Activated T-cell treated with anti-CD3 and anti-CD28 coated beads, Interleukin-2, amount 50 U/mL, for 72 hours (primary cell): ENCODE measurements around the gene GTF2I. TPM values are rescaled to one million over a fixed set of nuclear protein-coding genes. Genes with fewer than 3 reads are reported as not detected.
"Not testable (repeated sequence)": the region's sequence is repeated elsewhere in the genome, so short reads cannot be mapped to it uniquely, and the experiment has no call there.

Source experiments
- ATAC-seq, 2 donors: fragments of 150-1000 bp; cut with Tn5 transposase; replicated peaks in 1 of 2; 2 replicates each; pipeline ENCODE4 v1.10.0; 2021; ENCODE audit warnings: moderate library complexity in 2 of 2, mild to moderate bottlenecking in 1 of 2
- DNase-seq, 2 donors: peaks; one replicate each; pipeline ENCODE4 v3.0.0; 2021 to 2022; ENCODE audit warnings: mixed read lengths in 1 of 2
- H3K27ac Mint-ChIP-seq: one replicate; pipeline ENCODE4 v1.8.0; 2022; ENCODE audit warnings: mild to moderate bottlenecking, moderate library complexity, mixed read lengths
- H3K27me3 Mint-ChIP-seq: one replicate; pipeline ENCODE4 v1.8.0; 2022; ENCODE audit warnings: low read depth, mixed read lengths
- H3K36me3 Mint-ChIP-seq, 2 donors: one replicate each; pipeline ENCODE4 v1.8.0; 2022; ENCODE audit warnings: mixed read lengths in 2 of 2, mild to moderate bottlenecking in 1 of 2; ENCODE audit not compliant: insufficient read depth in 2 of 2
- H3K4me1 Mint-ChIP-seq: one replicate; pipeline ENCODE4 v1.8.0; 2022; ENCODE audit warnings: low read depth, mixed read lengths
- H3K4me3 Mint-ChIP-seq, 2 donors: one replicate each; pipeline ENCODE4 v1.8.0; 2022; ENCODE audit warnings: mild to moderate bottlenecking in 2 of 2, mixed read lengths in 2 of 2, moderate library complexity in 2 of 2
- H3K9me3 Mint-ChIP-seq, 2 donors: one replicate each; pipeline ENCODE4 v1.8.0; 2022; ENCODE audit warnings: mixed read lengths in 2 of 2
- total RNA-seq, 2 donors: library from RNA; stranded (reverse); gene quantifications; one replicate each; pipeline ENCODE4 v1.2.3, GENCODE V29; 2022

Gene GTF2I
- total RNA-seq, 2 donors from 2014 or later = 118 to 121 TPM

DNA sequence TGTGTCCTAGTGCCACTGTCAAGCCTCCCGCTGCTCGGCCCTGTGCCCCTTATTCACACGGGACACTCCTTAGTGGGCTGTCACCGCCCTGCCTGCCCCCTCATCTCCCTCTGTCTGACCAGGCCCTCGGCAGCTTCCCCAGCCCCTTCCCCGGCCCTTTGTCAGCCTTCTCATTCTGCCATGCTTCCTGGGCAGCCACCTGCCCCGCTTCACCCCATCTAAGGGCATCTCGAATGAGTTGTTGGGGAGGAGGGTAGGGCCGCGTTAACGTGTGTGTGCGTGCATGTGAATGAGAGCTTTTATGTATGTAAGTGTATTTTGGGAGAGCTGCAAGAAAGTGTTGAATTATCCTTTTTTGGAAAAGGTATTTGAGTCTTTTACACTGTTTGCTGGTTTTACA is 49.7 kb downstream of the GTF2I start:
- no peaks in the 10 kb centered on the region for H3K9me3 Mint-ChIP-seq
- DNase-seq (no peak), ATAC-seq (no peak)
- H3K4me1 Mint-ChIP-seq = no peaks in the 10 kb centered on the region
- H3K27ac Mint-ChIP-seq = no peak overlapping the region
- peaks cover 5 to 46% of the 10 kb centered on the region in 2 donors for H3K36me3 Mint-ChIP-seq
- H3K4me3 Mint-ChIP-seq = no peak overlapping the region
- no peaks in the 10 kb centered on the region for H3K27me3 Mint-ChIP-seq

DNA sequence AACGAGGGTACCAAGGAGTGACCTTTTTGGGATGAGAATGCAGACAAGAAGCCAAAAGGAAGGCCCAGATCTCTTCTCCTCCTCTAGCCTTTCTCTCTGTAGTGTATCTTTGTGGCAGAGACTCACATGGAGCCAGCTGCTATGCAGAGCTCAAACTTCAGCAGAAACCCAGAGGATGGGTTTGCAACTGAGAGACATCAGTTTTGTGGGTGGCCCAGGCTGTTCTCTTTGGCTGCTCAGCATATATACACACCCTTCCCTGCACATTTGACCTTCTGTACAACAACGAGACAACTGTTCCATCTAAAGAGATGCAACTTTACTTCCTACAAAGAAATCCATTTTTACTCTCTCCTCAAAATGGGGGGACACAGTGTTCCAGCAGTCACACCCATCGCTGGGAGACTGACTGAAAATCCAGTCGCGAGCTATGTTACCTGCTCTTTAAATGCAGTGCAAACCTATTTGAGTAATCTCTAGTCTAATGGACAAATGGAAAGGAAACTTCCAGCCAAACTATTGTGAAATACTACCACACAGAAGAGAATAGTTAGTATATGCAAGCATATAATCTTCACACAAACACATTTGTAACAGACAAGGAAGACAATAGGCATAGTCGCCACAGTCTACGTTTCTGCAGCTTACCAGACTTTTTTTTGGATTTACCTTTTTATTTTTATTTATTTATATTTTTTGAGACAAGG is 51.2 kb downstream of the GTF2I start:
- no peak for ATAC-seq
- no peak for DNase-seq
- no peaks in the 10 kb centered on the region for H3K27me3 Mint-ChIP-seq
- H3K4me3 Mint-ChIP-seq = no peak overlapping the region
- H3K4me1 Mint-ChIP-seq = no peaks in the 10 kb centered on the region
- no peak overlapping the region for H3K27ac Mint-ChIP-seq
- H3K36me3 Mint-ChIP-seq = peaks cover 10 to 45% of the 10 kb centered on the region in 2 donors
- peaks cover 4% of the 10 kb centered on the region in 2 donors for H3K9me3 Mint-ChIP-seq

DNA sequence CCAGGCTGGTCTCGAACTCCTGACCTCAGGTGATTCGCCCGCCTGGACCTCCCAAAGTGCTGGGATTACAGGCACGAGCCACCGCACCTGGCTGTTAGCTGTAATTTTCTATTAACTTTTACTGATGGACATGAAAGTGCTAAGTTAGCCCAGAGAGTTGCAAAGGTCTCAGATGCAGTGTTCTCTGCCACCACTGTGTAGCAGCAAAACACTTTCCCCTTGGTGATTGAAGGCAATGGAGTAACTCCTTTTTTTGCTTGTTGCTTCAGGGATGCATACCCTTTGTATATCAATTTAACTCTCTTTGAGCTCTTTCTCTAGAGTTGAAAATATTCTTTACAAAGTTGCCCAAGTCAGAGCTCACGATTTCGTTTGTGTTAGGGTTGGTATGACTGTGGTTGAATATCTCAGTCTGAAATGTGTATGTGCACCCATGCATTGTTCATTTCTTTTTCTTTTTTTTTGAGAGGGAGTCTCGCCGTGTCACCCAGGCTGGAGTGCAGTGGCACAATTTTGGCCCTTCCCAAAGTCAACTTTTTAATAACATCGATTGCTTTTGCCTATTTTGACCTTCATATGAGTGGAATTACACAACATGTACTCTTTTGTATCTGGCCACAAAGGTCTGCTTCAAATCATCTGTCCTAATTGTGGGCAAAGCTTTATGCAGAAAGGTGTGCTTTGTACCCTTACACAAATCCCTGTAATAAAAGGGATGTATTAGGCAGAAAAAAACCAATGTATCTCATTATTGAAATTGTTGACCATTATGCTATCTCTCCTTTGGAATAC is 52.6 kb downstream of the GTF2I start:
- Mint-ChIP-seq H3K4me3 (no peak overlapping the region), H3K4me1 (no peaks in the 10 kb centered on the region), H3K36me3 (peaks cover 12 to 49% of the 10 kb centered on the region in 2 donors), H3K27me3 (no peaks in the 10 kb centered on the region), H3K9me3 (peaks cover 4% of the 10 kb centered on the region in 2 donors), H3K27ac (no peak overlapping the region)
- ATAC-seq (no peak), DNase-seq (no peak)

DNA sequence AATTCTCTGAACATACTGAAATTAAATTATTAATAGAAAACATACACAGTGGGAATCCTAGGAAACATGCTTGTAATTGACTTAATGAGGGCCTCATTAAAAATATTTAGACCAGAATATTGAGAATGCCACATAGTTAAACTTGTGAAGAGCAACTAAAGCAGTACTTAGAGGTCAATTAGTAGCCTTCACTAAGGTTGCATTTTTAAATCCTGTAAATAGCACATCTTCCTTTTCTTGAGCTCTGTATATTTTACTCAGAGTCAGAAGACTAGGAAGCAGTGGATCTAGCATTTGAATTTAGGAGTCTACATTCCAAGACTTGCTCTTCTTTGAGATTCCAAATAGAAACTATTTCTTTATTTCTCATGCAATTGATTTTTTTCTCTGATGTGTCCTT is 56.0 kb downstream of the GTF2I start:
- ATAC-seq (no peak), DNase-seq (no peak)
- Mint-ChIP-seq H3K4me1 (peaks cover 7% of the 10 kb centered on the region), H3K36me3 (peaks cover 11 to 40% of the 10 kb centered on the region in 2 donors), H3K9me3 (peaks cover 4% of the 10 kb centered on the region in 2 donors), H3K4me3 (no peak overlapping the region), H3K27ac (no peak overlapping the region), H3K27me3 (no peaks in the 10 kb centered on the region)

DNA sequence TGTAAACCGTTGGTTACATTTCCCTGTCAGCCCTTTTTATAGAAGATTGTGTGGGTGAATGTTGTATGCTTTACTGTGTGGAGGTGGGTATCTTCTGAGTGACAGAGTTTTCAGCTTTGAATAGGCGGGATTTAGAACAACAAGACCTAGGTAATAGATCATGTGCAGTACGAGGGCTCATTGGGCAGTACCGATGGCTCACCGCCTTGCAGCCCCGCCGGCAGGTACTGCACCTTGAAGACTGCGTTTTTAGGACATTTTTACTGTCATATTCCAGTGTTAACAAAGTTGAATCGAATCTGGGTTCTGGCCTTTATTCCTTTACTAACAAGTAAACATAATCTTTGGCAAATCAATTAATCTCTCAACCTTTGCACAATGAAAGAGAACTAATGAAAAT is 60.4 kb downstream of the GTF2I start:
- no peak for ATAC-seq
- Mint-ChIP-seq H3K36me3 (peaks cover 6 to 21% of the 10 kb centered on the region in 2 donors), H3K27me3 (no peaks in the 10 kb centered on the region), H3K4me3 (no peak overlapping the region), H3K4me1 (peaks cover 14% of the 10 kb centered on the region), H3K27ac (no peak overlapping the region), H3K9me3 (peaks cover under 1 to 1% of the 10 kb centered on the region in 2 donors)
- DNase-seq = no peak

DNA sequence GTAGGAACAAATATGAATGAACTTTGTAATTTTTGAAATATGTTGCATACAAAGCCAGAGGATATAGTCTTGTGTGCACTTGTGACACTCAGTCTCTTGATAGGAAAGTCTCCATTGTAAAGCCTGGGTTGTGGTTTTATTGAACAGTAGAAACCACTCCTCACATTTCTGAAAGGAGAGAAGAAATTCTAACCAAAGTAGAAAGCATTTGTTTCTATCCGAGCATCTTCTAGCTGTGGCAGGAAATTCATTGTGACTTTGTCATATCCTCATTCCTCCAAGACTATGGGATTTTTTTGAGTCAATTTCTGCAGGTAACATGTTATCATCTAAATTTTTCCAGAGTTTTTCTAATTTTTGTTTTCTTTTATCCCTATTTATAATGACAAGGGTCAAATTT is 60.8 kb downstream of the GTF2I start:
- H3K4me3 Mint-ChIP-seq = no peak overlapping the region
- no peak for ATAC-seq
- H3K36me3 Mint-ChIP-seq = peaks cover 5 to 19% of the 10 kb centered on the region in 2 donors
- no peaks in the 10 kb centered on the region for H3K27me3 Mint-ChIP-seq
- peaks cover 14% of the 10 kb centered on the region for H3K4me1 Mint-ChIP-seq
- H3K27ac Mint-ChIP-seq = no peak overlapping the region
- no peaks in the 10 kb centered on the region for H3K9me3 Mint-ChIP-seq
- no peak for DNase-seq

DNA sequence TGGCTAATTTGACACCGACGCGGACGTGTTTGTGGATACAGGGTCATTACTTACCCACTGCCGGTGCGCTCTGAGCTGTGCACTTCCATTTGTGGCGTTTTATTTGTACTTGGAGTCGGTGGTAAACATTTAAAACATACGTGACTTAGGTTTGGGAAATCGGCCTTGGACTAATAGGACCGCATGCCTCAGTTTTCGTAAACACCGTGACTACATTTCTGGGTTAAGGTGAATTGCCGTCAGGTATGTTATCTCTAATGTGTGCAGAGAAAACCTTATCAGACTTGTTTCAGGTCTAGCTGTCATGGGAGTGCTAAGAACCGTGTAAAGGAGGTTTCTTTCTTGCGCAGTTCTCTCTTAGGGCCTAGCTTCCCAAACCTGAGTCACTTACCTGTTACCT is 64.6 kb downstream of the GTF2I start:
- peaks cover 17% of the 10 kb centered on the region for H3K4me1 Mint-ChIP-seq
- ATAC-seq = no peak
- H3K27ac Mint-ChIP-seq = no peak overlapping the region
- H3K36me3 Mint-ChIP-seq = peaks cover 2 to 5% of the 10 kb centered on the region in 2 donors
- H3K4me3 Mint-ChIP-seq = no peak overlapping the region
- DNase-seq = no peak
- no peaks in the 10 kb centered on the region for H3K27me3 Mint-ChIP-seq
- no peaks in the 10 kb centered on the region for H3K9me3 Mint-ChIP-seq

DNA sequence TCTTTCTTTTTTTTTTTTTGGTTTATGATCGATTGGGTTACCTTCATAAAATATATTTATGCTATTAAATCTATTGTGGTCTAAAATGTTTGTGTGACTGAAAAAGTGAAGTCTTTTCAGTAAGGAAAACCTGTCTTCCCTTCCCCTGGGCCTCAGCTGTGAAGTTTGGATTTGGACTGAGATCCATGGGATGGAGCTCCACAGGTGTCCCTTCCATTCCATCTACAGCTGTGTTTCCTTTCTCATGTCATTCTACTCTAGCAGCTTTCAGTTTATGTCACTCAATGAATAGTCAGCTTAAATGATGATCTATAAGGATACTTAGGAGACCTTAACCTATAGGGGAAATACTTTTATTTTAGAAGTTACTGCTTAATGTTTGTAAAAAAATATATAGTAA is 68.3 kb downstream of the GTF2I start:
- peak overlapping the region; percentile 0 for H3K27ac Mint-ChIP-seq
- no peak overlapping the region for H3K4me3 Mint-ChIP-seq

DNA sequence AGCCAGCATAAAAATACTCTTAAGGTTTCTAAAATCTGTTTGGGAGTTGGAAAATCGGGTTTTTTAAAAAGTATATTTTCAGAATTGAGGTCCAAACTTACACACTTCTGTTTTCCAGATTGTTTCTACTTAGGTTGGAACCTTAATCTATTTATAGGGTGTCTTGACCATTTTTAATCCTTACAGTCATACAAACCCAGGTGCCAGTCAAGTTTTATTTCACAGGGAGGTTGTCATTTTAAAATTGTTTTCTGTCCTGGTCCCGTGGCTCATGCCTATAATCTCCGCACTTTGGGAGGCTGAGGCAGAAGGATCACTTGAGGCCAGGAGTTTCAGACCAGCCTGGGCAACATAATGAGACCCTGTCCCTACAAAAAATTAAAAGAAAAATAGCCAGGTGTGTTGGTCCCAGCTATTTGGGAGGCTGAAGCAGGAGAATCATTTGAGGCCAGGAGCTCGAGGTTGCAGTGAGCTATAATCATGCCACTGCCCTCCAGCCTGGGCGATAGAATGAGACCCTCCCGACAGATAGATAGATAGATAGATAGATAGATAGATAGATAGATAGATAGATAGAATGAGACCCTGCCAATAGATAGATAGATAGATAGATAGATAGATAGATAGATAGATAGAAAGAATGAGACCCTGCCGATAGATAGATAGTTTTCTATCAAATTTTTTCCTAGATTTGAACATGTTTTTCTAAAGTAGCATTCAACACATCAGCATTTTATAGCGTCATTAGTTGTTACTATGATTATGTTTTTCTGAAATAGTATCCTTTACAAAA is 69.0 kb downstream of the GTF2I start:
- H3K27ac Mint-ChIP-seq = peak overlapping the region; percentile 77
- H3K4me1 Mint-ChIP-seq = peaks cover 4% of the 10 kb centered on the region
- H3K27me3 Mint-ChIP-seq = no peaks in the 10 kb centered on the region
- ATAC-seq = no peak
- no peaks in the 10 kb centered on the region for H3K9me3 Mint-ChIP-seq
- H3K36me3 Mint-ChIP-seq = peaks cover 0 to 4% of the 10 kb centered on the region in 2 donors
- no peak for DNase-seq
- H3K4me3 Mint-ChIP-seq = no peak overlapping the region

More for the DNA sequence above, 68.3 kb downstream of the GTF2I start:
- Mint-ChIP-seq H3K27me3 (no peaks in the 10 kb centered on the region), H3K9me3 (no peaks in the 10 kb centered on the region), H3K36me3 (peaks cover 0 to 3% of the 10 kb centered on the region in 2 donors), H3K4me1 (peaks cover 4% of the 10 kb centered on the region)
- ATAC-seq (no peak), DNase-seq (no peak)

DNA sequence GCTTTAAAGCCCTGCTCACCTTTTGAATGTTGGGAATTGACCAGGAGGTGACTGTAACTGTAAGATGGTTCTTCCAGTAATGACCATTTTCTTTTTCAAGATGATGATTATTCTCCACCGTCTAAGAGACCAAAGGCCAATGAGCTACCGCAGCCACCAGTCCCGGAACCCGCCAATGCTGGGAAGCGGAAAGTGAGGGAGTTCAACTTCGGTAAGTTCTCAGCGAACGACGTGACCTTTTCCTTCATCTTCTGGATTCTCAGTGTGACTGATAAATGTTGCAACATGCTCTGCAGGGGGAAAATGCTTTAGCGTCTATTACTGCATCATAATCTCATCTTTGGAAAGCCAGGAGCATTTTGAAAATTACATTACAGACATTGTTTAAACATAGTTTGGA is 71.2 kb downstream of the GTF2I start:
- H3K4me1 Mint-ChIP-seq, ATAC-seq, H3K27ac Mint-ChIP-seq, H3K36me3 Mint-ChIP-seq, H3K9me3 Mint-ChIP-seq, H3K4me3 Mint-ChIP-seq, H3K27me3 Mint-ChIP-seq, DNase-seq: not testable (repeated sequence)

DNA sequence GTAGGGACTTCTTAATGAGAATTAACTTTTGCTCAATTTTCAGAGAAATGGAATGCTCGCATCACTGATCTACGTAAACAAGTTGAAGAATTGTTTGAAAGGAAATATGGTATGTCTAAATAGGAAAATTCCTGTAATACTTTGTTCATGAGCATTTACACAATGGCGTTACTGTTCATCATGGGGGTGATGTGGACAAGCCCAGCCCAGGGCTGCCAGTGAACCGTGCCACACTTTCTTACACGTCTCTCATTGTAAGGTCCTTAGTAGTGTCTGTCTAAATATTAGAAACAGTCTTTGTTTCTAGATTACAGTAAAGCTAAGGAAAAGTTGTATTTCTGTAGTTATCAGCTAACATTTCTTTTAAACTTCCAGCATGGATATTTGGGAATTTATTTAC is 72.7 kb downstream of the GTF2I start:
- DNase-seq, H3K4me3 Mint-ChIP-seq, H3K9me3 Mint-ChIP-seq, H3K27me3 Mint-ChIP-seq, ATAC-seq, H3K27ac Mint-ChIP-seq, H3K4me1 Mint-ChIP-seq, H3K36me3 Mint-ChIP-seq: not testable (repeated sequence)

DNA sequence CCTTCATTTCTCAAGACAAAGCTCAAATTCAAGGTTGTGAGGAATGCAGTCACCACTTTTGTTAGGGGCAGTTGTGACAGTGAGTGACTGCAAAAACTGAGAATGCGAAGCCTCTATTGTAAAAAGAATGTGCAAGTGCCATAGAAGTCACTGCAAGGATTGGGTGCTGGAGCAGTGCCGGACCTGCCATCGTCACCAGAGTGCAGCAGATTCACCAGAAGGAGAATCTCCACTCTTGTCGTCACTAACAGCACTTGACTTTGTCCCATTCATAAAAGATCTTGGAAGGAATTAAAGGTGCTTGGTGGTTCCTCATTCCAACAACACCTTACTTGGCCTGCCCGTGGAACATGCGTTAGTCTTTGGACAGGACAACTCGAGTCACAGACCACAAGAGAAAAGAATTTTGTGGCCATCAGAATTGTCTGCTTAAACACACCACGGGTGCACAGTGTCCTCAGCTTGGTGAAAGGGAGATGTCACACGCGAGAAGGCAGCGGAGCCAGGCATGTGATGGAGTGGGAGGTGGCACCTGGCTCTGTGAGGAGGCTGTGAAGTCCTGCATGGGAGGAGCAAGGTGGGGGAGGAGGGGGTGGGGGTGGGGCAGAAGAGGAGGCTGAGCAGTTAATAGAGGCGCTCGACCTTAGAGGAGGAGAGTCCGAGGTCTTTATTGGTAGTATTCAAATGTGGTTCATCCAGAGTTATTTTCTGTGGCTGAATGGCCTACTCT is 82.6 kb downstream of the GTF2I start:
- DNase-seq, H3K9me3 Mint-ChIP-seq, H3K36me3 Mint-ChIP-seq, H3K27me3 Mint-ChIP-seq, H3K4me1 Mint-ChIP-seq, H3K27ac Mint-ChIP-seq, ATAC-seq, H3K4me3 Mint-ChIP-seq: not testable (repeated sequence)
